ENCODE data around the gene TENM4.

The TENM4 gene

GRCh38 chr11:79212741-79213190 is 228.1 kb downstream of the TENM4 start:
- TF ChIP-seq CTCF (IDR thresholded peaks at IDR 0.05; ENCODE audit: low read depth, low read length, missing control alignments): no peak

GRCh38 chr11:79209540-79210266 is 231.1 kb downstream of the TENM4 start:
- H3K4me3 ChIP-seq (ENCODE audit: low read depth, low read length): no peak overlapping the region
- no peak for TF ChIP-seq CTCF (IDR thresholded peaks at IDR 0.05; ENCODE audit: low read depth, low read length, missing control alignments)
- no peak for DNase-seq (ENCODE audit: low read depth)

More at GRCh38 chr11:79212741-79213190, 228.1 kb downstream of the TENM4 start:
- no peak overlapping the region for H3K4me3 ChIP-seq (ENCODE audit: low read depth, low read length)
- DNase-seq (ENCODE audit: low read depth): no peak

- DNase-seq (ENCODE audit: low read depth): peak; percentile 12
- no peak for TF ChIP-seq CTCF (IDR thresholded peaks at IDR 0.05; ENCODE audit: low read depth, low read length, missing control alignments)
Measured at GRCh38 chr11:79208126-79208525, 232.7 kb downstream of the TENM4 start.

GRCh38 chr11:79206951-79207350 is 233.9 kb downstream of the TENM4 start:
- no peak for DNase-seq (ENCODE audit: low read depth)
- no peak for TF ChIP-seq CTCF (IDR thresholded peaks at IDR 0.05; ENCODE audit: low read depth, low read length, missing control alignments)

More at GRCh38 chr11:79208126-79208525, 232.7 kb downstream of the TENM4 start:
- H3K4me3 ChIP-seq (ENCODE audit: low read depth, low read length): no peak overlapping the region

GRCh38 chr11:79205786-79206185 is 235.0 kb downstream of the TENM4 start:
- no peak for DNase-seq (ENCODE audit: low read depth)
- H3K4me3 ChIP-seq (ENCODE audit: low read depth, low read length): no peak overlapping the region
- no peak for TF ChIP-seq CTCF (IDR thresholded peaks at IDR 0.05; ENCODE audit: low read depth, low read length, missing control alignments)

More at GRCh38 chr11:79206951-79207350, 233.9 kb downstream of the TENM4 start:
- no peak overlapping the region for H3K4me3 ChIP-seq (ENCODE audit: low read depth, low read length)

- DNase-seq (ENCODE audit: low read depth): no peak
Measured at GRCh38 chr11:79201677-79202347, 239.0 kb downstream of the TENM4 start.

More at GRCh38 chr11:79201677-79202347, 239.0 kb downstream of the TENM4 start:
- no peak for TF ChIP-seq CTCF (IDR thresholded peaks at IDR 0.05; ENCODE audit: low read depth, low read length, missing control alignments)
- no peak overlapping the region for H3K4me3 ChIP-seq (ENCODE audit: low read depth, low read length)
